ENCODE data around the gene NCAN. TPM values are rescaled to one million over a fixed set of nuclear protein-coding genes. Genes with fewer than 3 reads are reported as not detected.
A peak's percentile ranks its signal among the peaks of the same experiment; 100 is the strongest.

The NCAN gene
- total and polyA plus RNA-seq, 9 of the 15 experiments (the other 6 are each of a cell fraction or from before 2014, with no cell fraction given) = 0.04 TPM; not detected in 8

DNA sequence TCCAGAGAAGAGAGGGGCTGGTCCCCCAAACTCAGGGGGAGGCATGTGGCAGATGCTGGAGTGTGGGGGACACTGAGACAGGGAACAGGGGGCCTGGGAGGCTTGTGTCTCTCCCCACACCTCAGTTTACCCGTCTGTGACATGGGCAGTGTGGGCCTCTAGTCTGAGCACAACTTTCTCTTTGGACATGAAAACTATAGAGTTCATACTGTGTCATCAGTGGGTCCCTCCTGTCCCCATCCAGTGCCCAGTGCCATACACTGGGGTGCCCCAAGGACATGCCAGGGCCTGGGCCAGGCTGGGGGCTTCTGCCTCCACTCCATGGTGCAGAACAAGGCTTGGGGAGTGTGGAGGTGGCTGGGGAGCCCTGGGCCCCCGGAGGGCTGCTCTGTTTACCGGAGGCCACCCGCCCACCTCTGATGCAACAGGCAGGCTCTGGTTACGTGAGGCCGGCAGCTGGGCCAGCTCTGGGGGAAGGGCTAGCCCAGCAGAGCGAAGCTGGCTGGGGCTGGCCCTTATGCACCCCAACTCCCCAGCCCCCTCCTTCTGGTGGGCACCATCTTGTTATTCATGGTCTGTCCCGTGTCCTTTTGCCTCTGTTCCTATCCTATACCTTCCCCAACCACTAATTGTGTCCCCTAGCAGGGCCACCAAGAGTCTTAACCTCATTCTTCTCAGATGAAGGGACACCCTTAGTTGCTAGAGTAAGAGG is 39.8 kb upstream of the NCAN start (continued):
- TF ChIP-seq, protein P1, sequence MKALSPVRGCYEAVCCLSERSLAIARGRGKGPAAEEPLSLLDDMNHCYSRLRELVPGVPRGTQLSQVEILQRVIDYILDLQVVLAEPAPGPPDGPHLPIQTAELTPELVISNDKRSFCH (CRISPR knock-in tag; IDR thresholded peaks at IDR 0.05) = no peak
- TF ChIP-seq, protein P1 (tag; IDR thresholded peaks at IDR 0.05) = peak; percentile 34; the same call in 1 of the 2 replicates
- peak; percentile 55 for TF ChIP-seq RBM22 (IDR thresholded peaks at IDR 0.05; ENCODE audit: low read depth, low read length, poor library complexity, severe bottlenecking)
- TF ChIP-seq RNF2 (IDR thresholded peaks at IDR 0.05) = 0 out of 2 replicates have a peak, but pooled peaks have one; percentile 37
- TF ChIP-seq, protein P2, sequence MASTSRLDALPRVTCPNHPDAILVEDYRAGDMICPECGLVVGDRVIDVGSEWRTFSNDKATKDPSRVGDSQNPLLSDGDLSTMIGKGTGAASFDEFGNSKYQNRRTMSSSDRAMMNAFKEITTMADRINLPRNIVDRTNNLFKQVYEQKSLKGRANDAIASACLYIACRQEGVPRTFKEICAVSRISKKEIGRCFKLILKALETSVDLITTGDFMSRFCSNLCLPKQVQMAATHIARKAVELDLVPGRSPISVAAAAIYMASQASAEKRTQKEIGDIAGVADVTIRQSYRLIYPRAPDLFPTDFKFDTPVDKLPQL (IDR thresholded peaks at IDR 0.05; ENCODE audit: extremely low read depth, insufficient read length) = no peak
- peak; percentile 80 for TF ChIP-seq RBFOX2 (IDR thresholded peaks at IDR 0.05; ENCODE audit: low read depth, low read length)
- no peak for TF ChIP-seq THRAP3 (IDR thresholded peaks at IDR 0.05; ENCODE audit: borderline replicate concordance)
- no peak for TF ChIP-seq ZNF76 (CRISPR knock-in tag; IDR thresholded peaks at IDR 0.05; ENCODE audit: borderline replicate concordance)
- 0 out of 2 replicates have a peak, but pooled peaks have one; percentile 4 for TF ChIP-seq NFIC (IDR thresholded peaks at IDR 0.05)
- peak; percentile 77 for TF ChIP-seq JUND (IDR thresholded peaks at IDR 0.05; ENCODE audit: borderline replicate concordance, low read depth, low read length)
- no peak; the same call in 2 of the 3 replicates for TF ChIP-seq JUND (tag; IDR thresholded peaks at IDR 0.05; ENCODE audit: borderline replicate concordance, low read depth, low read length)
- no peak for TF ChIP-seq POLR2AphosphoS2 (IDR thresholded peaks at IDR 0.05; ENCODE audit: low read length)
- 0 out of 2 replicates have a peak, but pooled peaks have one; percentile 8 for TF ChIP-seq POLR2A (conservative IDR thresholded peaks at IDR 0.05)
- peak; percentile 76 to 92 for TF ChIP-seq KDM1A (IDR thresholded peaks at IDR 0.05)
- peak; percentile 13; the same call in 1 of the 2 replicates for TF ChIP-seq ZNF24 (IDR thresholded peaks at IDR 0.05)
- no peak for TF ChIP-seq ZSCAN29 (IDR thresholded peaks at IDR 0.05)
- peak; percentile 87 for TF ChIP-seq CHD4 (IDR thresholded peaks at IDR 0.05; ENCODE audit: insufficient read depth, insufficient replicate concordance, low read depth, low read length, poor library complexity, severe bottlenecking)
- no peak for TF ChIP-seq ZNF444 (CRISPR knock-in tag; IDR thresholded peaks at IDR 0.05)
- peak; percentile 97 for TF ChIP-seq CEBPG (CRISPR knock-in tag; IDR thresholded peaks at IDR 0.05)
- peak; percentile 89 to 94 for TF ChIP-seq CEBPG (tag; conservative IDR thresholded peaks at IDR 0.05 in 1 of 2, IDR thresholded peaks at IDR 0.05 in 1 of 2)
- TF ChIP-seq, protein P3, sequence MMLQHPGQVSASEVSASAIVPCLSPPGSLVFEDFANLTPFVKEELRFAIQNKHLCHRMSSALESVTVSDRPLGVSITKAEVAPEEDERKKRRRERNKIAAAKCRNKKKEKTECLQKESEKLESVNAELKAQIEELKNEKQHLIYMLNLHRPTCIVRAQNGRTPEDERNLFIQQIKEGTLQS (IDR thresholded peaks at IDR 0.05) = peak; percentile 94
- TF ChIP-seq, protein P3 (CRISPR knock-in tag; conservative IDR thresholded peaks at IDR 0.05) = no peak
- TF ChIP-seq, protein P4, sequence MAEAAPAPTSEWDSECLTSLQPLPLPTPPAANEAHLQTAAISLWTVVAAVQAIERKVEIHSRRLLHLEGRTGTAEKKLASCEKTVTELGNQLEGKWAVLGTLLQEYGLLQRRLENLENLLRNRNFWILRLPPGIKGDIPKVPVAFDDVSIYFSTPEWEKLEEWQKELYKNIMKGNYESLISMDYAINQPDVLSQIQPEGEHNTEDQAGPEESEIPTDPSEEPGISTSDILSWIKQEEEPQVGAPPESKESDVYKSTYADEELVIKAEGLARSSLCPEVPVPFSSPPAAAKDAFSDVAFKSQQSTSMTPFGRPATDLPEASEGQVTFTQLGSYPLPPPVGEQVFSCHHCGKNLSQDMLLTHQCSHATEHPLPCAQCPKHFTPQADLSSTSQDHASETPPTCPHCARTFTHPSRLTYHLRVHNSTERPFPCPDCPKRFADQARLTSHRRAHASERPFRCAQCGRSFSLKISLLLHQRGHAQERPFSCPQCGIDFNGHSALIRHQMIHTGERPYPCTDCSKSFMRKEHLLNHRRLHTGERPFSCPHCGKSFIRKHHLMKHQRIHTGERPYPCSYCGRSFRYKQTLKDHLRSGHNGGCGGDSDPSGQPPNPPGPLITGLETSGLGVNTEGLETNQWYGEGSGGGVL (CRISPR knock-in tag; IDR thresholded peaks at IDR 0.05) = no peak
- peak; percentile 97 for TF ChIP-seq BCOR (IDR thresholded peaks at IDR 0.05)
- peak; percentile 61; the same call in 1 of the 2 replicates for TF ChIP-seq DMBX1 (CRISPR knock-in tag; IDR thresholded peaks at IDR 0.05; ENCODE audit: borderline replicate concordance)
- TF ChIP-seq CEBPB (tag; IDR thresholded peaks at IDR 0.05) = peak; percentile 85
- peak; percentile 56; the same call in 1 of the 2 replicates for TF ChIP-seq FOXJ2 (tag; IDR thresholded peaks at IDR 0.05)

Measured in K562 (cell line).